H54 (cell line): ENCODE measurements around the gene NBL1.

Source experiments
- DNase-seq: peaks from one replicate; pipeline ENCODE4 v3.0.0; 2011; ENCODE audit warnings: low spot score, mixed read lengths; ENCODE audit not compliant: insufficient read length
- FAIRE-seq: peaks from 3 replicates; lab custom pipeline; 2011; peaks lifted over from hg19 to GRCh38; lab: Jason Lieb, UNC
- POLR2A ChIP-seq: IDR thresholded peaks from 2 replicates; pipeline ENCODE4 v1.6.1; 2011; ENCODE audit warnings: low read depth, mild to moderate bottlenecking, low read length

Gene NBL1

DNA sequence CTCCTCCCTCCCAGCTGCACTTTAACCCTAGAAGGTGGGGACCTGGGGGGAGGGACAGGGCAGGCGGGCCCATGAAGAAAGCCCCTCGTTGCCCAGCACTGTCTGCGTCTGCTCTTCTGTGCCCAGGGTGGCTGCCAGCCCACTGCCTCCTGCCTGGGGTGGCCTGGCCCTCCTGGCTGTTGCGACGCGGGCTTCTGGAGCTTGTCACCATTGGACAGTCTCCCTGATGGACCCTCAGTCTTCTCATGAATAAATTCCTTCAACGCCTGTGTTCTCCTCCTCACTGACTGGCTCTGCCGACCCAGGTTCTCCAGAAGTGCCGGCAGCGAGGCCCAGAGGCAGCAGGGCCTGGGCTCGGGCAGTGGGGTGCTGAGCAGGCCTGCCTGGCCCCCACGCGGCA is 14.1 kb downstream of the NBL1 start:
- TF ChIP-seq POLR2A = no peak
- no peak for FAIRE-seq

DNA sequence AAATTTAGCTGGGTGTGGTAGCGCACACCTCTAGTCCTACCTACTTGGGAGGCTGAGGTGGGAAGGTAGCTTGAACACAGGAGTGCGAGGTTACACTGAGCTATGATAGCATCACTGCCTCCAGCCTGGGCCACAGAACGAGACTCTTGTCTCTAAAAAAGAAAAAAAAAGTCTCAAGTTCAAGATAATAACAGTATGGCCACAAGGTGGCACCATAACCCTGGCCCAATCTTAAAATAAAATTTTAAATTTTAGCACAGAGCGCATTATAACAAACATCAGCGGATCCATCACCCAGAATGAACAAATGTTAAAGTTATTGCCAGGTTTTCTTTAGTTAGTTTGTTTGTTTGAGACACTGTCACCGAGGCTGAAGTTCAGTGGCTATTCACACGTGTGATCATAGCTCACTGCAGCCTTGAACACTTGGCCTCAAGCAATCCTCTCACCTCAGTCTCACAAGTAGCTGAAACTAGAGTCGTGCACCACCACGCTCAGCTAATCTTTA is 17.7 kb downstream of the NBL1 start:
- DNase-seq (no peak), FAIRE-seq (no peak)
- TF ChIP-seq POLR2A = no peak

More for the DNA sequence above, 14.1 kb downstream of the NBL1 start:
- no peak for DNase-seq

DNA sequence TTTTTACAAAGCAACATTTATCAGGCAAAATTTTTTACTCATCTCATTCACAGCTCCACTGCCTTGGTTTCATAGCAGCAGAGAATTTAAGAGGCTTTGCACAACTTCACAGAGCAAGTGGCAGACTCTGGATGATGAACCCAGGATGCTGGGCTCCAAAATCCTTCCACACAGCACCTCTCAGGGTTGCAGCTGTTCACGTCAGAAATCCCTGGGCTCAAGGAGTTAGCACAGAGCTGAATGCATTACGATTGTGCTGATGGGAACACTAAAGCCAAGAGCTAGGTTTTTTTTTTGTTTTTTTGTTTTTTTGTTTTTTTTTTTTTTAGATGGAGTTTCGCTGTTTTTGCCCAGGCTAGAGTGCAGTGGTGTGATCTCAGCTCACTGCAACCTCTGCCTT is 18.2 kb downstream of the NBL1 start:
- FAIRE-seq = no peak
- no peak for TF ChIP-seq POLR2A
- no peak for DNase-seq

- no peak for FAIRE-seq
- no peak for TF ChIP-seq POLR2A
- DNase-seq = no peak
These were observed 20.5 kb downstream of the NBL1 start, which contains the start of gene HTR6 for GRCh38 chr1:19664453-19665185. TSS of gene HTR6 (plus strand) at chr1:19664875. CDS start at chr1:19665754, 879 bp downstream.

DNA sequence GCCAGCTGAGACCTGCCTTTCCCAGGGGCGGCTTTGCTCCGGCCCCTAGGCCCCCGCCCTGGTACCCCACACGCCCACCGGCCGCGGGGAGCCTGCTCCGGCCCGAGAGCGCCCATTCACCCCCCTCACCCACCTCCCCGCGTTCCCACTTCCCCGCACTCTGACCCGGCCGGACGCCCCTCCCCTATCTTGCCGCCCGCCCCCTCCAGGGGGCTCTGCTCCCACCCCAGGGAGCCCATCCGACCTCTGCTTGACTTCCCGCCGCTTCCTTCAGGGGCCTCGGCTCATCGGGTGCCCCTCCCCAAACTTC is 21.0 kb downstream of the NBL1 start:
- no peak for TF ChIP-seq POLR2A
- FAIRE-seq = no peak
- DNase-seq = no peak

- DNase-seq = no peak
- no peak for TF ChIP-seq POLR2A
- FAIRE-seq = no peak
These were observed 21.7 kb downstream of the NBL1 start for GRCh38 chr1:19665496-19666465.

GRCh38 chr1:19668888-19669287 is 24.8 kb downstream of the NBL1 start:
- TF ChIP-seq POLR2A = no peak
- FAIRE-seq (no peak), DNase-seq (no peak)

GRCh38 chr1:19670787-19671186 is 26.7 kb downstream of the NBL1 start:
- no peak for TF ChIP-seq POLR2A
- no peak for FAIRE-seq
- DNase-seq = no peak

DNA sequence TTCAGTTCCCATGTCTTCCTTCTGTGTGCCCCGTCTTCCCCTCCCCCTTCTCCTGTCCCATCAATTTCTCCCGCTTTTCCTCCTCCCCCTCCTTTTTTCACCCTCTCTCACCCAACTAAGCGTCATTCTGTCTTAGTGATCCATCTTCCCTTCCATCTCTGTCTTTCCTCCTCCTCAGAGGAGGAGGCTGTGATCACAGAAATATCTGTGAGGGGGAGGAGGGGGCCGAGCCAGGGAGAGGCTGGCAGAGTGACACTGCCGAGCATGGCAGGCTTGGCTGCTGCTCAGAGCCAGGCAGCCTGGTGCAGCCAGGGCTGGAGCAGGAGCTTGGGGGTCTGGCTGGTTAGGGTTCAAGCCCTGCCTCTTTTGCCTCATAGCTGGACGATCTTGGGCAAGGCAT is 28.1 kb downstream of the NBL1 start:
- FAIRE-seq (no peak), DNase-seq (no peak)
- no peak for TF ChIP-seq POLR2A

DNA sequence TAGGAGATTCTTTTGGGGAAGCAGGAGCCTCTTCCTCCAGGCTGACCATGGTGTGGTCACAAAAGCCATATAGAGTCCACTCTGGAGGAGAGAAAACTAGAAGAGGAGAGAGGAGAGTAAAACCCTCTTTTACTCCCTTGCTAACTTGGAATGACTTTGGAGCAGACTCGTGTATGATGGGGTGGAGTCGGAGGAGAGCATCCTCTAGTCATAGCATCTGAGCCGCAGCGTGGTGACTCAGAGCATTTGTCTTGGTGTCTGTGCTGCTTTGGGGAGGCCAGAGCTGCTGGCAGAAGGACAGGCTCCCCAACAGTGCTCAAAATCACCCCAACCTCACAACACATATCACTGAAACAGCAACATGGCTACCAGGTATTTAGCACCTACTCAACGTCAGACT is 31.7 kb downstream of the NBL1 start:
- FAIRE-seq = no peak
- TF ChIP-seq POLR2A = no peak
- no peak for DNase-seq

DNA sequence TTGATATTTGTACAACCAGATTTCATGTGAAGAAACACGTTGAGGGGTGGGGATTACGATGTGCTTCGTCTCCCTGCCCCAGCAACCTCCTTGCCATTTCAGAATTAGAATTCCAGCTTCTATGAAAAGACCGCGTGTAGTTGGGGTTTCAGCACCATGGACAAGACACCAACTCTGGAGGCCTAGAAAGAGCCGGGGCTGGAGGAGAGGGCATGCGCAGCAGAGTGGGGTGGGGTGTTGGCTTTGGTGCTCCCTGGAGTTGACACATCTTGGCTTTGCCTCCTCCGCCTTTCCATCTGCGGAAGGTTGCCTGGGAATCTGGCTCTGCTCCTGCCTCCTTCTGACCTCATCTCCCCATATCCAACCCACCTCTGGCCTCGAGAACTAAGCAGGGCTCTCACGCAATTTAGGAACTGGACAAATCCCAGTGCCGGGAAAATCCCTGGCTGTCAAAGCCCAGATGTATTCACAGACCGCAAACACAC is 32.4 kb downstream of the NBL1 start:
- FAIRE-seq (no peak), DNase-seq (no peak)
- no peak for TF ChIP-seq POLR2A

- no peak for DNase-seq
- no peak for FAIRE-seq
- no peak for TF ChIP-seq POLR2A
These were observed 34.4 kb downstream of the NBL1 start for GRCh38 chr1:19678493-19678892.

DNA sequence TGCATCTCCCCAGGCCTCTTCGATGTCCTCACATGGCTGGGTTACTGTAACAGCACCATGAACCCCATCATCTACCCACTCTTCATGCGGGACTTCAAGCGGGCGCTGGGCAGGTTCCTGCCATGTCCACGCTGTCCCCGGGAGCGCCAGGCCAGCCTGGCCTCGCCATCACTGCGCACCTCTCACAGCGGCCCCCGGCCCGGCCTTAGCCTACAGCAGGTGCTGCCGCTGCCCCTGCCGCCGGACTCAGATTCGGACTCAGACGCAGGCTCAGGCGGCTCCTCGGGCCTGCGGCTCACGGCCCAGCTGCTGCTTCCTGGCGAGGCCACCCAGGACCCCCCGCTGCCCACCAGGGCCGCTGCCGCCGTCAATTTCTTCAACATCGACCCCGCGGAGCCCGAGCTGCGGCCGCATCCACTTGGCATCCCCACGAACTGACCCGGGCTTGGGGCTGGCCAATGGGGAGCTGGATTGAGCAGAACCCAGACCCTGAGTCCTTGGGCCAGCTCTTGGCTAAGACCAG is 34.9 kb downstream of the NBL1 start:
- FAIRE-seq (no peak), DNase-seq (no peak)
- no peak for TF ChIP-seq POLR2A

GRCh38 chr1:19679691-19680090 is 35.6 kb downstream of the NBL1 start:
- no peak for DNase-seq
- no peak for TF ChIP-seq POLR2A
- FAIRE-seq = no peak
